RWPE1 (cell line): ENCODE measurements around the gene ZNF451.

Source experiments
- CTCF ChIA-PET: fragments of 350-600 bp; sonication (Branson Sonifier 250); formaldehyde crosslinking; extraction: SDS; loops from one replicate; lab custom pipeline; 2021; lab: Yijun Ruan, JAX
- POLR2A ChIA-PET: fragments of 400-600 bp; formaldehyde crosslinking; extraction: SDS; loops from one replicate; lab custom pipeline; 2020; ENCODE audit warnings: antibody characterized with exemption; ENCODE audit not compliant: low non-redundant PET; lab: Yijun Ruan, JAX
- DNase-seq: peaks from one replicate; pipeline ENCODE4 v3.0.0; 2012; ENCODE audit warnings: low spot score
- H3K27ac ChIP-seq: fragments of 450-650 bp; 2 replicates; pipeline ENCODE4 v1.5.1; 2017
- TF ChIP-seq, protein P1 (sequence below): fragments of 450-650 bp; conservative IDR thresholded peaks from 2 replicates; pipeline ENCODE4 v1.5.1; 2017; ENCODE audit warnings: low read depth, mild to moderate bottlenecking

Gene ZNF451

DNA sequence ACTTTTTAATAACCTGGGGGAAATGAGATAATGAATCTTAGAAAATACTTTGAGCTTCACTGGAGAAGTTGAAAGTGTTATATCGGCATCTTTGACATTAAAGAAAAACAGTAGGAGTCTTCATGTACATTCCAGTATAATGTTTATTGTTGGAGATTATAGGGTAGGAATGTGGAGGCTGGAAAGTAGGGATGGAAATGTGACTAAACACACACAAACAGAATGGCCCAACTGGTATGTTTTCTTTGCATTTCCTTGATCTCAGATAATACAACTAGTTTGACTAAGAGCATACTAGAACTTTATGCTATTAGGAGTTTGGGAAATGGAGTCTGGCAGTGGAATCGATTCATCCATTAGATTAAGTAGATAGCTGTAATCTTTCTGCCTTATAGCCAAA lies 72.0 kb downstream of the ZNF451 start:
- ChIA-PET CTCF (interaction anchor here (0.7 kb wide), 1 partner anchor 45 kb away, joined by 3 read pairs; no protein-coding TSS in a partner anchor), POLR2A (no interaction called here)
- no peak for DNase-seq
- no peak overlapping the region for H3K27ac ChIP-seq
- TF ChIP-seq, protein P1, sequence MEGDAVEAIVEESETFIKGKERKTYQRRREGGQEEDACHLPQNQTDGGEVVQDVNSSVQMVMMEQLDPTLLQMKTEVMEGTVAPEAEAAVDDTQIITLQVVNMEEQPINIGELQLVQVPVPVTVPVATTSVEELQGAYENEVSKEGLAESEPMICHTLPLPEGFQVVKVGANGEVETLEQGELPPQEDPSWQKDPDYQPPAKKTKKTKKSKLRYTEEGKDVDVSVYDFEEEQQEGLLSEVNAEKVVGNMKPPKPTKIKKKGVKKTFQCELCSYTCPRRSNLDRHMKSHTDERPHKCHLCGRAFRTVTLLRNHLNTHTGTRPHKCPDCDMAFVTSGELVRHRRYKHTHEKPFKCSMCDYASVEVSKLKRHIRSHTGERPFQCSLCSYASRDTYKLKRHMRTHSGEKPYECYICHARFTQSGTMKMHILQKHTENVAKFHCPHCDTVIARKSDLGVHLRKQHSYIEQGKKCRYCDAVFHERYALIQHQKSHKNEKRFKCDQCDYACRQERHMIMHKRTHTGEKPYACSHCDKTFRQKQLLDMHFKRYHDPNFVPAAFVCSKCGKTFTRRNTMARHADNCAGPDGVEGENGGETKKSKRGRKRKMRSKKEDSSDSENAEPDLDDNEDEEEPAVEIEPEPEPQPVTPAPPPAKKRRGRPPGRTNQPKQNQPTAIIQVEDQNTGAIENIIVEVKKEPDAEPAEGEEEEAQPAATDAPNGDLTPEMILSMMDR = no peak

DNA sequence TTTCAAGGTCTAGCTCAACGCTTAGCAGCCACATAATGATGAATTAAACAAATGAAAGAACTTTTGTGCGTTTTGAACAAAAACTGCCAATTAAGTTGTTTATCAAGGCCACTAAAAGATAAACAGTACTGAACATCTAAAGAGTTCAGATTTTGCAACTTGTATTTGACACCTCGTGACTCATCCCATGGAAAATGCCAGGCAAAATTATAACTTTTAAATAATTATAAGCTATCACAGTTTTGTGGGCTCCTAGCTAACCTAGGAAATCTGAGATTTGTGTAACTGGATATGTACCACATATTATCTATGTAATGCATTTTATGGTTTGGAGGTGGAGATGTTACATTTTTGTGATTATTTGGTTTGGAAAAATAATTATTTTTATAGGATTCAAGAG lies 72.5 kb downstream of the ZNF451 start:
- TF ChIP-seq, protein P1 = no peak
- CTCF ChIA-PET = interaction anchor here (0.7 kb wide), 1 partner anchor 46 kb away, joined by 3 read pairs; no protein-coding TSS in a partner anchor
- POLR2A ChIA-PET = no interaction called here

DNA sequence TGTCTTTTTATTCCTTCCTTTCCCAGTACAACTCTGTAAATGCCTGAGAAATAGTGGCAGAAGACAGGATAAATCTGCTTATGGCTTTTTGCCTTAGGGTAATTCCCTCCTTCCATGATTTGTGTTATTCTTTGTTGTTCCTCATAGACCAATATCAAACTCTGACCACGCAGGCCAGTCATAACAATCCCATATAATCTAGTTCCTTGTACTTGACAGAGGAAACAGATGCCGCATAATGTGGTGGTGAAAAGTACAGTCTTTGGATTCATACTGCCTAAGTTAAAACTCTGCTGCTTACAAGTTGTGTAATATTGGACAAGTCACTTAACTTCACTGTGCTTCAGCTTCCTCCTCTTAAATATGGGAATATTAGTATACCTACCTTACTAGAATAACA lies 74.0 kb downstream of the ZNF451 start:
- TF ChIP-seq, protein P1 = no peak
- ChIA-PET POLR2A (no interaction called here), CTCF (no interaction called here)
- no peak overlapping the region for H3K27ac ChIP-seq
- DNase-seq = no peak

More for the DNA sequence above, 72.5 kb downstream of the ZNF451 start:
- H3K27ac ChIP-seq = no peak overlapping the region
- no peak for DNase-seq

DNA sequence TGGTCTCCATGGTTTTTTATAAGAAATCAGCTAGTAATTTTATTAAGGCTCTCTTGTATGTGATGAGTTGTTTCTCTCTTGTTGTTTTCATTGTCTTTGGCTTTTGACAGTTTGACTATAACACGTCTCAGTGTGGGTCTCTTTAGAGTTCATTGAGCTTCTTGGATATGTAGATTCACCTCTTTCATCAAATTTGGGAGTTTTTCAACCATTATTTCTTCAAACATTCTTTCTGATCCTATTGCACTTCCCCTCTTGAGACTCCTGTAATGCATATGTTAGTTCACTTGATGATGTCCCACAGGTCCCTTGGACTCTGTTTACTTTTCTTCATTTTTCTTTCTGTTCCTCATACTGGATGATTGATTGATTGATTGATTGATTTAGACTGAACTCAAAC lies 75.1 kb downstream of the ZNF451 start:
- DNase-seq = no peak
- CTCF ChIA-PET = interaction anchor here (0.6 to 0.7 kb wide), 2 partner anchors 135 to 1187 kb away, joined by 4 to 5 read pairs; no protein-coding TSS in a partner anchor
- POLR2A ChIA-PET = no interaction called here
- TF ChIP-seq, protein P1 = no peak
- no peak overlapping the region for H3K27ac ChIP-seq

DNA sequence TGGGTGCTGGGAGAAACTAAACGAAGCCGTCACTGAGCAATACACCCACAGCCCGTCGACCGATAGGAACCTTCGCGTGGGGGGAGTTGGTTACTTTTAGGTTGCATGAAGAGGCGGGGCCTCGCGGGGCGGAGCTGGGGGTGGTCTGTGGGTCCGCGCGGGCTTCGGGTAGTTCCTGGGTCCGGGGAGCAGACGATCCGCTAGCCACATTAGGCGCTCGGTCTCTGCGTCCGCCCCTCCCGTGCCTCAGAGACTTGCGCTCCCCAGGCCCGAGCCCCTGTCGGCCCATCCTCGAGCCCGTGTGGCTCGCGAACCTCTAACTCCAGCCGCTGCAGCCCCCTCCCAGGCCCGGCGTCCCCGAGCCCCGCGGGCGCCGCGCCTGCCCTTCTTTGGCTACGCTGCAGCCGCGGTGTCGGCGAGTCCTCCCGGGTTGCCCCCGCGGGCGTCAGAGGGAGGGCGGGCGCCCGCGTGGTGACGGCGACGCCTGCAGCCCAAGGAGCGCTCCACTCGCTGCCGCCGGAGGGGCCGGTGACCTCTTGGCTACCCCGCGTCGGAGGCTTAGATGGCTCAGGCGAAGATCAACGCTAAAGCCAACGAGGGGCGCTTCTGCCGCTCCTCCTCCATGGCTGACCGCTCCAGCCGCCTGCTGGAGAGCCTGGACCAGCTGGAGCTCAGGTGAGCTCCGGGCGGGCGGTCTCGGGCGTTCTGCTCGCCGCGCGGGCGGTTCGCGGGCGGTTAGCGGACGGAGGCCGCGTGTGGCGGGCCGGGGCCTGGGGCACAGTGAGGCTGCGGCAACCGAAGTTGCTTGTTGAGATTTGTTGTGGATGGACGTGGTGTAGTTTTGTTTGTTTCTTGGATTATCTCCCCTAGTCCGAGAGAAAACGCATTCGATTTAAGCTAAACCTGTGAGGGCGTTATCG lies 82.4 kb downstream of the ZNF451 start, which contains the start of gene BAG2:
Gene BAG2 (plus strand): TSS at position 191 of the 920 bp plus-strand sequence. CDS start 372 bp downstream, at position 563.
- POLR2A ChIA-PET = no interaction called here
- DNase-seq = peak; percentile 81

More for the DNA sequence above, 82.4 kb downstream of the ZNF451 start, which contains the start of gene BAG2:
- peak within 1 kb of the TSS; percentile 89 for H3K27ac ChIP-seq
- TF ChIP-seq, protein P1 = no peak
- CTCF ChIA-PET = interaction anchor here (0.7 to 1.2 kb wide), 4 partner anchors 49 to 268 kb away, joined by 3 to 5 read pairs (median 4); partner anchors contain the start of genes BEND6 and PRIM2
